SK-N-SH (cell line): ENCODE data around the gene MACROD2. TPM values are rescaled to one million over a fixed set of nuclear protein-coding genes. Genes with fewer than 3 reads are reported as not detected.

ENCODE experiments used
- CTCF ChIA-PET: fragments of 300-600, 350-600 bp; formaldehyde crosslinking; extraction: SDS; loops from one replicate; lab custom pipeline; 2021; lab: Yijun Ruan, JAX
- POLR2A ChIA-PET: fragments of 350-600 bp; sonication (Branson Sonifier 250); formaldehyde crosslinking; extraction: SDS; loops from one replicate; lab custom pipeline; 2020; ENCODE audit warnings: antibody characterized with exemption, inconsistent platforms; lab: Yijun Ruan, JAX
- DNase-seq: peaks from one replicate; pipeline ENCODE4 v3.0.0; 2012
- H2AFZ ChIP-seq: fragments of 200-600 bp; sonication (generic); 2 replicates; pipeline ENCODE4 v1.8.1; 2016; ENCODE audit warnings: antibody characterized with exemption, mild to moderate bottlenecking, low read depth
- H3F3A ChIP-seq: fragments of 200-600 bp; sonication (generic); replicated peaks from 2 replicates; pipeline ENCODE3; 2016; ENCODE audit warnings: antibody characterized with exemption, mild to moderate bottlenecking; ENCODE audit not compliant: insufficient read depth
- H3K27ac ChIP-seq, 2 experiments: fragments of 200-500 bp in 1 of 2; fragments of 200-600 bp in 1 of 2; sonication (Bioruptor generic) in 1 of 2; sonication (generic), shearing (Covaris generic) in 1 of 2; 2 replicates each; pipeline versions ENCODE4 v1.5.1 to v1.6.1; 2014 to 2016; ENCODE audit warnings: low read depth in 2 of 2, inconsistent platforms in 1 of 2, low read length in 1 of 2, mild to moderate bottlenecking in 1 of 2, mixed read lengths in 1 of 2
- H3K27me3 ChIP-seq: fragments of 200-600 bp; sonication (generic), shearing (Covaris generic); 2 replicates; pipeline ENCODE4 v1.6.1; 2016; ENCODE audit warnings: mixed run types; ENCODE audit not compliant: insufficient read depth
- H3K36me3 ChIP-seq, 2 experiments: fragments of 200-500 bp in 1 of 2; fragments of 200-600 bp in 1 of 2; sonication (Bioruptor generic) in 1 of 2; sonication (generic) in 1 of 2; replicated peaks in 1 of 2; 2 replicates each; pipeline versions ENCODE3 to v1.5.1; 2014 to 2016; ENCODE audit warnings: low read length in 1 of 2, mild to moderate bottlenecking in 1 of 2; ENCODE audit not compliant: insufficient read depth in 2 of 2, control insufficient read depth in 1 of 2
- H3K4me1 ChIP-seq, 2 experiments: fragments of 200-500 bp in 1 of 2; fragments of 200-600 bp in 1 of 2; sonication (Bioruptor generic) in 1 of 2; sonication (generic), shearing (Covaris generic) in 1 of 2; 2 replicates each; pipeline versions ENCODE4 v1.5.1 to v1.6.1; 2014 to 2016; ENCODE audit warnings: low read depth in 1 of 2, low read length in 1 of 2, mixed run types in 1 of 2; ENCODE audit not compliant: insufficient read depth in 2 of 2, control insufficient read depth in 1 of 2
- H3K4me2 ChIP-seq: fragments of 200-600 bp; sonication (generic), shearing (Covaris generic); 2 replicates; pipeline ENCODE4 v1.6.1; 2017; ENCODE audit warnings: mixed run types
- H3K4me3 ChIP-seq, 2 experiments: fragments of 200-500 bp in 1 of 2; fragments of 200-600 bp in 1 of 2; sonication (Bioruptor generic) in 1 of 2; sonication (generic), shearing (Covaris generic) in 1 of 2; 2 replicates each; pipeline versions ENCODE4 v1.5.1 to v1.8.1; 2014 to 2016; ENCODE audit warnings: low read depth in 2 of 2, inconsistent platforms in 1 of 2, low read length in 1 of 2, mild to moderate bottlenecking in 1 of 2, mixed read lengths in 1 of 2, moderate library complexity in 1 of 2
- H3K79me2 ChIP-seq: fragments of 200-600 bp; sonication (generic); 2 replicates; pipeline ENCODE4 v1.8.1; 2017; ENCODE audit warnings: mild to moderate bottlenecking; ENCODE audit not compliant: insufficient read depth
- H3K9ac ChIP-seq: fragments of 200-600 bp; sonication (generic); 2 replicates; pipeline ENCODE4 v1.6.1; 2017; ENCODE audit warnings: mixed run types
- H3K9me2 ChIP-seq: fragments of 200-600 bp; sonication (generic); 2 replicates; pipeline ENCODE4 v1.6.1; 2017; ENCODE audit warnings: mixed run types
- H3K9me3 ChIP-seq: fragments of 200-600 bp; sonication (generic); 2 replicates; pipeline ENCODE4 v1.6.1; 2017; ENCODE audit warnings: mixed run types, mild to moderate bottlenecking, moderate library complexity
- H4K20me1 ChIP-seq: fragments of 200-600 bp; sonication (generic); 2 replicates; pipeline ENCODE4 v1.6.1; 2017; ENCODE audit warnings: mild to moderate bottlenecking, mixed run types; ENCODE audit not compliant: insufficient read depth
- CHD2 ChIP-seq: fragments of 150-350 bp; IDR thresholded peaks from 2 replicates; pipeline ENCODE4 v1.6.1; 2018; ENCODE audit warnings: low read length; ENCODE audit not compliant: partially characterized antibody
- EP300 ChIP-seq, 2 experiments: IDR thresholded peaks; 2 replicates each; pipeline versions ENCODE4 v1.4.0 to v1.6.1; 2012; ENCODE audit warnings: borderline replicate concordance in 1 of 2, low read depth in 1 of 2, low read length in 1 of 2
- EZH2phosphoT487 ChIP-seq: fragments of 200-600 bp; sonication (generic); IDR thresholded peaks from 2 replicates; pipeline ENCODE4 v1.6.1; 2017; ENCODE audit warnings: low read depth, mixed run types, mild to moderate bottlenecking, antibody characterized with exemption, moderate library complexity, borderline replicate concordance
- FOXM1 ChIP-seq: IDR thresholded peaks from 2 replicates; pipeline ENCODE4 v1.4.0; 2012; ENCODE audit warnings: low read depth, mild to moderate bottlenecking
- GATA2 ChIP-seq: sonication (generic); formaldehyde crosslinking; IDR thresholded peaks from 2 replicates; pipeline ENCODE4 v1.5.0; 2020; ENCODE audit warnings: mild to moderate bottlenecking, missing genetic modification reagents
- MEF2A ChIP-seq: IDR thresholded peaks from 2 replicates; pipeline ENCODE4 v1.4.0; 2012; ENCODE audit warnings: low read depth, borderline replicate concordance
- MXI1 ChIP-seq: IDR thresholded peaks from 2 replicates; pipeline ENCODE4 v1.6.1; 2012; ENCODE audit warnings: mild to moderate bottlenecking, low read depth, low read length, improper control_type of control experiment
- PBX3 ChIP-seq: IDR thresholded peaks from 2 replicates; pipeline ENCODE4; 2012
- SIN3A ChIP-seq: IDR thresholded peaks from 2 replicates; pipeline ENCODE4 v1.6.1; 2012; ENCODE audit warnings: low read depth, mild to moderate bottlenecking, low read length, moderate library complexity, borderline replicate concordance
- TCF12 ChIP-seq: IDR thresholded peaks from 2 replicates; pipeline ENCODE4 v1.4.0; 2012
- USF1 ChIP-seq: IDR thresholded peaks from 2 replicates; pipeline ENCODE4 v1.4.0; 2012; ENCODE audit warnings: low read depth, borderline replicate concordance
- WGBS: methylation state at CpG from one replicate; pipeline ENCODE4 v1.1.6; 2017; ENCODE audit warnings: low lambda C conversion rate; 5-methylcytosine and 5-hydroxymethylcytosine counted together
- polyA plus RNA-seq, 3 experiments: library from polyadenylated mRNA; depleted of rRNA; stranded (reverse); fragments of >200 nt; gene quantifications; 2 replicates each; pipeline ENCODE4 v1.2.3, GENCODE V29; 2012

The MACROD2 gene
- polyA plus RNA-seq, 1 of the 3 experiments (the other 2 are of a cell fraction) = 0.33 TPM

- no peaks in the 10 kb centered on the region for H3F3A ChIP-seq
- no peak overlapping the region for H3K9ac ChIP-seq
- no peaks in the 10 kb centered on the region for H3K36me3 ChIP-seq
- no peaks in the 10 kb centered on the region for H3K9me2 ChIP-seq
- ChIA-PET CTCF (no interaction called here), POLR2A (no interaction called here)
- no peaks in the 10 kb centered on the region for H4K20me1 ChIP-seq
- DNase-seq = no peak
- no peaks in the 10 kb centered on the region for H3K9me3 ChIP-seq
- H2AFZ ChIP-seq = no peak overlapping the region
- H3K4me2 ChIP-seq = no peak overlapping the region
- no peaks in the 10 kb centered on the region for H3K79me2 ChIP-seq
- TF ChIP-seq SIN3A = no peak
- TF ChIP-seq EP300 (IDR thresholded peaks at IDR 0.05; ENCODE audit: borderline replicate concordance in 1 of 2, low read depth in 1 of 2, low read length in 1 of 2) = no peak
- TF ChIP-seq MXI1 = no peak
- no peak for TF ChIP-seq USF1
- no peak for TF ChIP-seq CHD2
- H3K4me1 ChIP-seq = peaks cover 0 to 5% of the 10 kb centered on the region in 2 experiments; a peak in 2 of 4 replicates
- H3K27me3 ChIP-seq = no peaks in the 10 kb centered on the region
- H3K4me3 ChIP-seq = no peak overlapping the region
- H3K27ac ChIP-seq = no peak overlapping the region
These were observed 1832.3 kb downstream of the MACROD2 start for GRCh38 chr20:15827628-15828027.

GRCh38 chr20:15831201-15831600 lies 1835.9 kb downstream of the MACROD2 start:
- CTCF ChIA-PET = no interaction called here
- no peak overlapping the region for H3K9ac ChIP-seq
- no peaks in the 10 kb centered on the region for H3K9me2 ChIP-seq
- H2AFZ ChIP-seq = no peak overlapping the region
- no peak overlapping the region for H3K4me2 ChIP-seq
- POLR2A ChIA-PET = no interaction called here
- no peaks in the 10 kb centered on the region for H3K36me3 ChIP-seq
- H3K4me3 ChIP-seq = no peak overlapping the region
- DNase-seq = no peak
- no peak for TF ChIP-seq EZH2phosphoT487
- no peak for TF ChIP-seq MEF2A
- TF ChIP-seq FOXM1 = no peak
- no peak for TF ChIP-seq PBX3
- TF ChIP-seq, all 33 proteins: peak for 0
- Histone ChIP-seq H3K4me1 (peaks cover 0 to 6% of the 10 kb centered on the region in 2 experiments; a peak in 2 of 4 replicates), H3K9me3 (no peaks in the 10 kb centered on the region), H3K27ac (no peak overlapping the region), H3K27me3 (no peaks in the 10 kb centered on the region), H3F3A (no peaks in the 10 kb centered on the region), H4K20me1 (no peaks in the 10 kb centered on the region), H3K79me2 (no peaks in the 10 kb centered on the region)

- Histone ChIP-seq H3K4me1 (peaks cover 0 to 9% of the 10 kb centered on the region in 2 experiments; a peak in 2 of 4 replicates), H3K4me3 (no peak overlapping the region), H2AFZ (no peak overlapping the region), H3K9me3 (no peaks in the 10 kb centered on the region), H3K9me2 (no peaks in the 10 kb centered on the region), H3K36me3 (no peaks in the 10 kb centered on the region), H3K79me2 (no peaks in the 10 kb centered on the region), H3K27ac (no peak overlapping the region), H3F3A (no peaks in the 10 kb centered on the region), H3K4me2 (no peak overlapping the region), H4K20me1 (no peaks in the 10 kb centered on the region), H3K9ac (no peak overlapping the region), H3K27me3 (no peaks in the 10 kb centered on the region)
- TF ChIP-seq TCF12 (no peak), GATA2 (CRISPR knock-in tag) (no peak), FOXM1 (no peak), PBX3 (no peak)
- 73% methylated on average over 6 of the region's 6 CpGs for WGBS
- ChIA-PET CTCF (no interaction called here), POLR2A (no interaction called here)
- no peak for DNase-seq
These were observed 1837.2 kb downstream of the MACROD2 start for GRCh38 chr20:15832512-15832911.
